MM.1S (cell line): Measurements from ENCODE around the gene ARHGAP31.

Source experiments
- DNase-seq: peaks from one replicate; pipeline ENCODE4 v3.0.0-alpha.2; 2015
- H2AFZ ChIP-seq: fragments of 300-600 bp; sonication (generic); 2 replicates; pipeline ENCODE4 v1.6.0; 2016; ENCODE audit warnings: antibody characterized with exemption, low read length
- H3F3A ChIP-seq: fragments of 300-600 bp; sonication (generic); 2 replicates; pipeline ENCODE4 v1.6.1; 2016; ENCODE audit warnings: mild to moderate bottlenecking, antibody characterized with exemption, low read length, moderate library complexity, mixed read lengths; ENCODE audit not compliant: insufficient read depth
- H3K27ac ChIP-seq: fragments of 300-600 bp; sonication (generic); 2 replicates; pipeline ENCODE4 v1.5.1; 2016; ENCODE audit warnings: mild to moderate bottlenecking, low read length
- H3K27me3 ChIP-seq: fragments of 300-600 bp; sonication (generic); replicated peaks from 2 replicates; pipeline ENCODE4 v1.6.0; 2016; ENCODE audit warnings: low read length; ENCODE audit not compliant: insufficient read depth
- H3K36me3 ChIP-seq: fragments of 300-600 bp; sonication (generic); replicated peaks from 2 replicates; pipeline ENCODE4 v1.6.1; 2016; ENCODE audit warnings: mild to moderate bottlenecking, low read length, mixed read lengths; ENCODE audit not compliant: insufficient read depth
- H3K4me1 ChIP-seq: fragments of 300-600 bp; sonication (generic); 2 replicates; pipeline ENCODE4 v1.6.1; 2016; ENCODE audit warnings: low read length, mixed read lengths
- H3K4me2 ChIP-seq: fragments of 300-600 bp; sonication (generic); 2 replicates; pipeline ENCODE4 v1.6.0; 2016; ENCODE audit warnings: low read depth, low read length
- H3K4me3 ChIP-seq: fragments of 300-600 bp; sonication (generic); 2 replicates; pipeline ENCODE4 v1.5.1; 2016; ENCODE audit warnings: low read length, mixed read lengths
- H3K79me2 ChIP-seq: fragments of 300-600 bp; sonication (generic); 2 replicates; pipeline ENCODE4 v1.6.1; 2016; ENCODE audit warnings: mixed run types, low read length, mixed read lengths
- H3K9ac ChIP-seq: fragments of 300-600 bp; sonication (generic); 2 replicates; pipeline ENCODE4 v1.6.1; 2016; ENCODE audit warnings: low read length, mixed read lengths
- H3K9me2 ChIP-seq: fragments of 300-600 bp; sonication (generic); replicated peaks from 2 replicates; pipeline ENCODE4 v1.6.1; 2016; ENCODE audit warnings: mild to moderate bottlenecking, low read length, mixed read lengths; ENCODE audit not compliant: insufficient read depth
- H3K9me3 ChIP-seq: fragments of 300-600 bp; sonication (generic); replicated peaks from 2 replicates; pipeline ENCODE4 v1.6.1; 2016; ENCODE audit warnings: mild to moderate bottlenecking, low read length, mixed read lengths; ENCODE audit not compliant: insufficient read depth
- H4K20me1 ChIP-seq: fragments of 300-600 bp; sonication (generic); 2 replicates; pipeline ENCODE4 v1.6.1; 2016; ENCODE audit warnings: mild to moderate bottlenecking, low read length, moderate library complexity, mixed read lengths; ENCODE audit not compliant: insufficient read depth
- CTCF ChIP-seq: fragments of 300-600 bp; sonication (generic); IDR thresholded peaks from 2 replicates; pipeline ENCODE4 v1.5.1; 2016; ENCODE audit warnings: antibody characterized with exemption, low read length, mixed read lengths
- EZH2 ChIP-seq: fragments of 300-600 bp; sonication (generic); optimal IDR thresholded peaks from 2 replicates; pipeline ENCODE3; 2017; ENCODE audit warnings: low read depth, mild to moderate bottlenecking, antibody characterized with exemption, low read length, mixed read lengths
- EZH2phosphoT487 ChIP-seq: fragments of 300-600 bp; sonication (generic); IDR thresholded peaks from 2 replicates; pipeline ENCODE4 v1.6.1; 2018; ENCODE audit warnings: antibody characterized with exemption, low read length

ARHGAP31 gene

DNA sequence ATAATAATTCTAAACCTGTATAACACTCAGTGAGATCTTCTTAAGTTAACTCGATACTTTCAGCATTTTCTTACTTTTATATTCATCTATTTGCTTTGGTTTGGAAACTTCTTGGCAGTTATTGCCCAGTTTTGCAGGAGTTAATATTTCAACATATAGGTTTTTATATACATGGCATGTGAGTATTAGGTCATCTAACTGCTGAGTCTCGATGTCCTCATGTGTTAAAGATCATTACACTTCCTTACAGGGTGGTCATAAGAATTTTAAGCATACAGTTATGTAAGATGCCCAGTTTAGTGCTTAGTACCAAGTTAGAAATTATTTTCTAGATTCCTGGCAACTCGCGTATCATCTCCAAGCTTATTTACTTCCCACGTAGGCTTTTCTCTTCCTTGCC, 106.3 kb downstream of the ARHGAP31 start:
- Histone ChIP-seq H3K9me3 (no peaks in the 10 kb centered on the region), H3K27ac (peak overlapping the region; percentile 64; the same call in 1 of the 2 replicates), H3K36me3 (no peaks in the 10 kb centered on the region), H3K4me3 (no peak overlapping the region), H4K20me1 (no peaks in the 10 kb centered on the region), H3K79me2 (no peaks in the 10 kb centered on the region), H3K4me2 (0 out of 2 replicates have a peak overlapping the region, but pooled peaks have one; percentile 11), H3K4me1 (peaks cover 35% of the 10 kb centered on the region), H3K27me3 (no peaks in the 10 kb centered on the region), H2AFZ (no peak overlapping the region), H3K9ac (no peak overlapping the region), H3F3A (peaks cover 11% of the 10 kb centered on the region), H3K9me2 (no peaks in the 10 kb centered on the region)
- DNase-seq: no peak
- TF ChIP-seq CTCF (no peak), EZH2 (no peak)

GRCh38 chr3:119401069-119401468, 106.9 kb downstream of the ARHGAP31 start:
- peak overlapping the region; percentile 9; the same call in 1 of the 2 replicates for H3K9ac ChIP-seq
- no peaks in the 10 kb centered on the region for H3K9me2 ChIP-seq
- peaks cover 31% of the 10 kb centered on the region for H3K4me1 ChIP-seq
- no peak overlapping the region for H3K4me3 ChIP-seq
- no peaks in the 10 kb centered on the region for H3K27me3 ChIP-seq
- peak overlapping the region; percentile 64; the same call in 1 of the 2 replicates for H3K27ac ChIP-seq
- no peaks in the 10 kb centered on the region for H3K9me3 ChIP-seq
- no peak overlapping the region for H2AFZ ChIP-seq
- no peaks in the 10 kb centered on the region for H4K20me1 ChIP-seq
- TF ChIP-seq EZH2 (no peak), EZH2phosphoT487 (no peak), CTCF (no peak)
- H3F3A ChIP-seq: peaks cover 6% of the 10 kb centered on the region
- peak; percentile 43 for DNase-seq
- peak overlapping the region; percentile 50 for H3K4me2 ChIP-seq
- H3K36me3 ChIP-seq: no peaks in the 10 kb centered on the region
- H3K79me2 ChIP-seq: no peaks in the 10 kb centered on the region

DNA sequence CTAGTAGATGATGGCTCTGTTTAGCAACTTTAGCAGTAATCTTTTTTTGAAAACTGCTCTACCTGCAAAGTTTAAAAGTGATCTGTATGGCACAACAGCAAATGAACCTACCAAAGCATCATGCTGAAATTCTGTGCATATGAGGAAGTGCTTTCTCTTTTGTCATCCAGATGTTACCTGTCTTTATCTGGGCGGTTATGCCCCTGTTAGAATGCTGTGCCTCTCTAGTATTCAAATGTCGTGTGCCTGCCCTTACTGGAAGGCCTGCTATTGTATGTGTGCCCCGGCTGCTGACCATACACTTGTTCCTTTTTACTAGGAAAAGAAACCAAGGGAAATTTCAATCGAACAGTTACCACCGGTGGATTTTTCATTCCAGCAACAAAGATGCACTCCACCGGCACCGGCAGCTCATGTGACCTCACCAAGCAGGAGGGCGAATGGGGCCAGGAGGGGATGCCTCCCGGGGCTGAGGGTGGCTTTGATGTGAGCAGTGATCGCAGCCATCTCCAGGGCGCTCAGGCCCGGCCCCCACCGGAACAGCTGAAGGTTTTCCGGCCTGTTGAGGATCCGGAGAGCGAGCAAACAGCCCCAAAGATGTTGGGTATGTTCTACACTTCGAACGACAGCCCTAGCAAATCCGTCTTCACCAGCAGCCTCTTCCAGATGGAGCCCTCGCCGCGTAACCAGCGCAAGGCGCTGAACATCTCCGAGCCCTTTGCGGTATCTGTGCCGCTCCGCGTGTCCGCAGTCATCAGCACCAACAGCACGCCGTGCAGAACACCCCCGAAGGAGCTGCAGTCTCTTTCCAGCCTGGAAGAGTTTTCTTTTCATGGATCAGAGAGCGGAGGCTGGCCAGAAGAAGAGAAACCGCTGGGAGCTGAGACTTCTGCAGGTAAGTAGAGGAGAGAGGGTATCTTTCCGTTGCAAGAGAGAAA, 107.6 kb downstream of the ARHGAP31 start:
- Histone ChIP-seq H3K9me2 (no peaks in the 10 kb centered on the region), H3K79me2 (no peaks in the 10 kb centered on the region), H3F3A (peaks cover 6% of the 10 kb centered on the region), H4K20me1 (no peaks in the 10 kb centered on the region), H3K27me3 (no peaks in the 10 kb centered on the region), H3K4me2 (peak overlapping the region; percentile 50), H3K9ac (peak overlapping the region; percentile 9; the same call in 1 of the 2 replicates), H3K27ac (peak overlapping the region; percentile 64; the same call in 1 of the 2 replicates), H3K4me1 (peaks cover 24% of the 10 kb centered on the region), H3K4me3 (no peak overlapping the region), H3K36me3 (no peaks in the 10 kb centered on the region), H2AFZ (no peak overlapping the region), H3K9me3 (no peaks in the 10 kb centered on the region)
- no peak for TF ChIP-seq CTCF
- no peak for TF ChIP-seq EZH2
- no peak for TF ChIP-seq EZH2phosphoT487
- DNase-seq: peak; percentile 45
